GM12874 (cell line): ENCODE results near the gene BDP1.

Experiments
- TF ChIP-seq, protein P1 (sequence below): IDR thresholded peaks from 2 replicates; pipeline ENCODE4 v1.5.1; 2011; ENCODE audit warnings: low read depth, mild to moderate bottlenecking, control low read depth, low read length, moderate library complexity; ENCODE audit not compliant: insufficient read depth

BDP1 gene

DNA sequence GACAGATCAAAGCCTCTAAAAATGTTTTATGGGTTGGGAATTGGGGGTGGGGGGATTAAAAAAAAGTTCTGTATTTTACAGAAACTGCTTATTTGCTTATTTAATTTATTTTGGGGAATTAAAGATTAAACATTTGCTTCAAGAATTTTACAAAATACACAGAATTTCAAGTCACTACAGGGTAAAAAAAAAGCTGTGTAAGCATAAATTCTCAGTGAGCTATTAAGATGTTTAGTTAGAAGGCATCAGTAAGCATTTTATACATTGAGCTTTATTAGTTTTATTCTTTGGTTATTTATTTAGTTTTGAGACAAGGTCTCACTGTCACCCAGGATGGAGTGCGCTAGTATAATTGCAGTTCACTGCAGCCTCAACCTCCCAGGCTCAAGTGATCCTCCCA, 5.2 kb downstream of the BDP1 start:
- TF ChIP-seq, protein P1, sequence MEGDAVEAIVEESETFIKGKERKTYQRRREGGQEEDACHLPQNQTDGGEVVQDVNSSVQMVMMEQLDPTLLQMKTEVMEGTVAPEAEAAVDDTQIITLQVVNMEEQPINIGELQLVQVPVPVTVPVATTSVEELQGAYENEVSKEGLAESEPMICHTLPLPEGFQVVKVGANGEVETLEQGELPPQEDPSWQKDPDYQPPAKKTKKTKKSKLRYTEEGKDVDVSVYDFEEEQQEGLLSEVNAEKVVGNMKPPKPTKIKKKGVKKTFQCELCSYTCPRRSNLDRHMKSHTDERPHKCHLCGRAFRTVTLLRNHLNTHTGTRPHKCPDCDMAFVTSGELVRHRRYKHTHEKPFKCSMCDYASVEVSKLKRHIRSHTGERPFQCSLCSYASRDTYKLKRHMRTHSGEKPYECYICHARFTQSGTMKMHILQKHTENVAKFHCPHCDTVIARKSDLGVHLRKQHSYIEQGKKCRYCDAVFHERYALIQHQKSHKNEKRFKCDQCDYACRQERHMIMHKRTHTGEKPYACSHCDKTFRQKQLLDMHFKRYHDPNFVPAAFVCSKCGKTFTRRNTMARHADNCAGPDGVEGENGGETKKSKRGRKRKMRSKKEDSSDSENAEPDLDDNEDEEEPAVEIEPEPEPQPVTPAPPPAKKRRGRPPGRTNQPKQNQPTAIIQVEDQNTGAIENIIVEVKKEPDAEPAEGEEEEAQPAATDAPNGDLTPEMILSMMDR: no peak

DNA sequence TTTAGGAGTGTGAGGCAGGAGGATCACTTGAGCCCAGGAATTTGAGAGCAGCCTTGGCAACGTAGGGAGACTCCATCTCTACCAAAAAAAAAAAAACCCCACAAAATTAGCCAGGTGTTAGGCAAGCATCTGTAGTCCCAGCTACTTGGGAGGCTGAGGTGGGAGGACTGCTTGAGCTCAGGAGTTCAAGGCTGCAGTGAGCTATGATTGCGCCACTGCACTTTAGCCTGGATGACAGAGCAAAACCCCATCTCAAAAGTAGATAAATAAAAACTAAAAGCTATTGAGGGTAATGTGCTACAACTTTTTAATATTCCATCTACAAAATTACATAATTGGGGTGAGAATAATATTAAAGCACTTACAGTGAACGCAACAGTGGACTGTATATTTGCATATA, 5.9 kb downstream of the BDP1 start:
- TF ChIP-seq, protein P1: no peak

DNA sequence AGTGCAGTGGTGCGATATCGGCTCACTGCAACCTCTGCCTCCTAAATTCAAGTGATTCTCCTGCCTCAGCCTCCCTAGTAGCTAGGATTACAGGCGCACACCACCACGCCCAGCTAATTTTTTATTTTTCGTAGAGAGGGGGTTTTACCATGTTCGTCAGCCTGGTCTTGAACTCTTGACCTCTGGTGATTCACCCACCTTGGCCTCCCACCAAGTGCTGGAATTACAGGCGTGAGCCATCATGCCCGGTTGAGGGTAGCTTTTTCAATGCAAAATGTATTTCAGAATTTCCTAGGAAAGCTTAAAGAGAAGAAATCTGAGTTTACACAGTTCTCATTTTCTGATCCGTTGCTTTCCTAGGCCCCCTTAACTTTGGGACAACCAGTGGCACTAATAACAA, 15.7 kb downstream of the BDP1 start:
- TF ChIP-seq, protein P1: no peak

DNA sequence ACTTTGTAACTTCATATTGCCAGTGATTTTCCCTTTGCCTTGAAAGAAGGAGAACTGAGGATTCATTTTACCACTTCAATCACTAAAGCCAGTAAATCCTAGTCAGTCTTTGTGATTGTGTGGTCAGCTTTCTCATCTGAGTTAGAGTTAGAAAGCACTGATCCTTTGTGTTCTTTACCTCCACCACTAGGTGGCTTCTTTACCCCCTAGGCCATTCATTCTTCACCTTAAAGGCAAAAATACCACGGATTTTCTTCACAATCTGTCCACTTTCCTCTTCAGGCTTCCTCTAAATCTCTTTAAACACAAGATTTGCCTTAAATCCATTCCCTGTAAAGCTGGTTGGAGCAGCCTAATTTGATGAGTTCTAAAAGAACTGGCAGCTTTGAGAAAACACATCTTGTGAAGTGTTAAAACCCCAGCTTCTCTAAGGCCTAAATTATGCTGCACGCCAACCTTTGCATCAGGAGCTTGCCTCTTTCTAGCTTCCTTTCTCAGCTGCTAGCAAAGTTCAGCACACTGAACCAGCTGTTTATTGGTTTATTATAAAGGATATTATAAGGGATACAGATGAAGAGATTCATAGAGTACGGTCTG, 20.4 kb downstream of the BDP1 start:
- TF ChIP-seq, protein P1: peak; percentile 67

DNA sequence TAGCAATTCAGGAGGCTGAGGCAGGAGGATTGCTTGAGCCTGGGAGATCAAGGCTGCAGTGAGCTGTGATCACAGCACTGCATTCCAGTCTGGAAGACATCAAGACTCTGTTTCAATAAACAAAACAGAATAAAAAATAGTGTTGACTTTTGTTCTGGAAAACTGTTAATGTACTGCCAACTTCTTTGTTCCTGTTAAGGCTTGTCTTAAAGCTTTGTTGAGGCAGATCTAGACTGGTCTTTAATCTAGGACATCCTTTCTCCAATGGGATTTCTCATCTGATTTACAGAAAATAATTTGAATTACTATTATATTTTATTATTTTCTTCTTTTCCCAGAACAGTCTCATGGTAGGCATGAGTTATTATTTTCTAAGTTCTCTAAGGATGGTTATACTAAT, 26.0 kb downstream of the BDP1 start:
- TF ChIP-seq, protein P1: no peak

DNA sequence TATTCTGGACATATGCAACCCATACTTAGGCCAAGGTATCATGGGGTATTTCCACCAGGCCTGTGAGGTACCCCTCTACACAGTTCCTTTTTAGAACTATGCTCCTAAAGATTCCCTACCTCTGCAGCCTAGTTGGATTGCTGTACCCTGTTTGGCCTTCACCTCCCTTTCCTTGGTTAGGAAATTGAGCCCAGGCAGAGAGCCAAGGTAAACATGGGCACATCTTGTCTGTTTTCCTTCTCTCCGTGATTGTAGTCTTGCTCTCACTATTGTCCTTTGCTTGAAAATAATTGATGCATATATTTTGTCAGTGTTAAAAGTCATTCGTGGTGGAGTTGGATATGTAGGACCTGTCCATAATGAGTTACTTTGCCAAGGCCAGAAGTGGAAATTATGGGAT, 26.7 kb downstream of the BDP1 start:
- TF ChIP-seq, protein P1: no peak

DNA sequence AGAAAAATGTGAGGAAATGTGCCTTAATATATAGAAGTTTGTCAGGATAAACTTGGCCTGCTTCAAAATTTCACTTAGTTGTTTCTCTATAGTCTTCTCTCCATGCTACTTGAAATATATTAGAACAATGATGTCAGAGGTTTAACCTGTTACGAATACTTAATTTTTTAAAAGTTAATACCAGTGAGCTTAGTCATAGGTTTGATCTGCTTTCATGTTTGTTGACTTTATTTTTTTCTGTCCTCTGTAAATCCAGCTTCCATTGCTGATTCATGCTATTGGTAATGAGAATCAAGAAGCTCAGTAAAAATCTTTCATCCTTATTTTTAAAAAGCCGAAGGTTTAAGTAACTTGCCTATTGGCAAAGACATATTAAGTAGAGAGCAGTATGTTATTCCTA, 27.9 kb downstream of the BDP1 start:
- TF ChIP-seq, protein P1: no peak
